ENCODE results near the gene EXOSC5. TPM values are rescaled to one million over a fixed set of nuclear protein-coding genes. Genes with fewer than 3 reads are reported as not detected.

Gene EXOSC5
- total and polyA plus RNA-seq, 2 of the 13 experiments (the other 11 are each of a cell fraction or from before 2014, with no cell fraction given), result 24.1 to 26.5 TPM

DNA sequence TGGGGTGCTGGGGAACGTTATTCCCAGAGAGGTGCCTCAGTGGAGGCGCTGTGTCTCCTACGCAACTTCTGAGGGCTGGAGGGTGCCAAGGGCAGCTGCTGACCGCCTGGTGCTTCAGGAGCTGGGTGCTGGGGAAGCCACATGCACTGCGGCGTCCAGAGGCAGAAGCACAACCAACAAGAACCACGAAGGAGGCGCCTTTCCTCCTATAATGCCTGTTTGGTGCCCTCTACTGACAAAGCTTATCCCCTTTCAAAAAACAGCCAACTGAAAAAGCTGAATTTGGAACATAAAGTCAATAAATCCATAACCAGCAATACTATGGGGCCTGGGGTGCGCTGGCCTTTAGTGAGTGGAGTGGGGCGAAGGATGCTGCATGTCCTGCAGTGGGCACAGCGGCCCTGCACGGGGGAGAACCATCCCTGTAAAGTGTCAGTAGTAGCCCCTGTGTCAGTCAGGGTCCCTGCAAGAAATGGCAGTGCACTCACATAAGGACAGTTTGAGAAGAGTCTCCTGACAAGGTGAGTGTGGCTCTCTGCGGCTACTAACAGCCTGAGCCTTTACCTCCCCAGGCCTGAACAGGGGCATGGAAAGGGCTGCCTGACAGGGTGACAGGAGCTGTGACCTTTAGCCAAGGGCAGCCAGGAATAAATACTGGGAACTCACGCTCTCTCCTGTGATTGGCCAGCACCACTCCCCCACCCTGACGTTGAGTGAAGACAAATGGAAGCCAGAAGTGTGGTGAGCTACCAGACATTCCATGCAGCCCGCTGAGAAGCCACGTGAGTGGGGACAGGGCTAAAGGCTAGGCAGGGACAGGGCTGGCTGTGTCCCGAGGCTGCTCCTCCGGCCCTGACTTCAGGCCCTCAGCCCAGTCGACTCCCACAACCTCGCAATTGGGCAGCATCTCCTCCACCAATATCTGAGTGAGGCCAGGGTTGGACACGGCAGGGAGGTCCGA, 34.5 kb upstream of the EXOSC5 start (continued):
- TF ChIP-seq, protein P1, sequence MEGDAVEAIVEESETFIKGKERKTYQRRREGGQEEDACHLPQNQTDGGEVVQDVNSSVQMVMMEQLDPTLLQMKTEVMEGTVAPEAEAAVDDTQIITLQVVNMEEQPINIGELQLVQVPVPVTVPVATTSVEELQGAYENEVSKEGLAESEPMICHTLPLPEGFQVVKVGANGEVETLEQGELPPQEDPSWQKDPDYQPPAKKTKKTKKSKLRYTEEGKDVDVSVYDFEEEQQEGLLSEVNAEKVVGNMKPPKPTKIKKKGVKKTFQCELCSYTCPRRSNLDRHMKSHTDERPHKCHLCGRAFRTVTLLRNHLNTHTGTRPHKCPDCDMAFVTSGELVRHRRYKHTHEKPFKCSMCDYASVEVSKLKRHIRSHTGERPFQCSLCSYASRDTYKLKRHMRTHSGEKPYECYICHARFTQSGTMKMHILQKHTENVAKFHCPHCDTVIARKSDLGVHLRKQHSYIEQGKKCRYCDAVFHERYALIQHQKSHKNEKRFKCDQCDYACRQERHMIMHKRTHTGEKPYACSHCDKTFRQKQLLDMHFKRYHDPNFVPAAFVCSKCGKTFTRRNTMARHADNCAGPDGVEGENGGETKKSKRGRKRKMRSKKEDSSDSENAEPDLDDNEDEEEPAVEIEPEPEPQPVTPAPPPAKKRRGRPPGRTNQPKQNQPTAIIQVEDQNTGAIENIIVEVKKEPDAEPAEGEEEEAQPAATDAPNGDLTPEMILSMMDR (CRISPR knock-in tag; IDR thresholded peaks at IDR 0.05), result peak; percentile 57
- TF ChIP-seq ZNF549 (CRISPR knock-in tag; IDR thresholded peaks at IDR 0.05), result no peak
- TF ChIP-seq MXD4 (CRISPR knock-in tag; IDR thresholded peaks at IDR 0.05), result no peak
- no peak for TF ChIP-seq ZNF274 (CRISPR knock-in tag; IDR thresholded peaks at IDR 0.05)
- TF ChIP-seq, protein P2, sequence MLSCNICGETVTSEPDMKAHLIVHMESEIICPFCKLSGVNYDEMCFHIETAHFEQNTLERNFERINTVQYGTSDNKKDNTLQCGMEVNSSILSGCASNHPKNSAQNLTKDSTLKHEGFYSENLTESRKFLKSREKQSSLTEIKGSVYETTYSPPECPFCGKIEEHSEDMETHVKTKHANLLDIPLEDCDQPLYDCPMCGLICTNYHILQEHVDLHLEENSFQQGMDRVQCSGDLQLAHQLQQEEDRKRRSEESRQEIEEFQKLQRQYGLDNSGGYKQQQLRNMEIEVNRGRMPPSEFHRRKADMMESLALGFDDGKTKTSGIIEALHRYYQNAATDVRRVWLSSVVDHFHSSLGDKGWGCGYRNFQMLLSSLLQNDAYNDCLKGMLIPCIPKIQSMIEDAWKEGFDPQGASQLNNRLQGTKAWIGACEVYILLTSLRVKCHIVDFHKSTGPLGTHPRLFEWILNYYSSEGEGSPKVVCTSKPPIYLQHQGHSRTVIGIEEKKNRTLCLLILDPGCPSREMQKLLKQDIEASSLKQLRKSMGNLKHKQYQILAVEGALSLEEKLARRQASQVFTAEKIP (CRISPR knock-in tag; IDR thresholded peaks at IDR 0.05; ENCODE audit: borderline replicate concordance), result no peak
- no peak for TF ChIP-seq ZNF335 (CRISPR knock-in tag; IDR thresholded peaks at IDR 0.05)
- no peak for TF ChIP-seq BHLHE40 (IDR thresholded peaks at IDR 0.05; ENCODE audit: low read length)
- no peak for TF ChIP-seq HNF4G (IDR thresholded peaks at IDR 0.05; ENCODE audit: borderline replicate concordance, low read depth, low read length)
- no peak for TF ChIP-seq HNF4G (CRISPR knock-in tag; IDR thresholded peaks at IDR 0.05; ENCODE audit: borderline replicate concordance, low read depth)
- 0 out of 4 replicates have a peak, but pooled peaks of 1 of the 2 experiments have one; percentile 17 for TF ChIP-seq POLR2A (IDR thresholded peaks at IDR 0.05; ENCODE audit: insufficient read depth in 1 of 2, low read depth in 2 of 2, low read length in 2 of 2)
- no peak for TF ChIP-seq BRD4 (CRISPR knock-in tag; IDR thresholded peaks at IDR 0.05)
- TF ChIP-seq, protein P3, sequence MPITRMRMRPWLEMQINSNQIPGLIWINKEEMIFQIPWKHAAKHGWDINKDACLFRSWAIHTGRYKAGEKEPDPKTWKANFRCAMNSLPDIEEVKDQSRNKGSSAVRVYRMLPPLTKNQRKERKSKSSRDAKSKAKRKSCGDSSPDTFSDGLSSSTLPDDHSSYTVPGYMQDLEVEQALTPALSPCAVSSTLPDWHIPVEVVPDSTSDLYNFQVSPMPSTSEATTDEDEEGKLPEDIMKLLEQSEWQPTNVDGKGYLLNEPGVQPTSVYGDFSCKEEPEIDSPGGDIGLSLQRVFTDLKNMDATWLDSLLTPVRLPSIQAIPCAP (CRISPR knock-in tag; IDR thresholded peaks at IDR 0.05; ENCODE audit: low read depth), result no peak
- no peak for TF ChIP-seq ZNF44 (CRISPR knock-in tag; IDR thresholded peaks at IDR 0.05)
- no peak for TF ChIP-seq SRY (CRISPR knock-in tag; IDR thresholded peaks at IDR 0.05)
- TF ChIP-seq, protein P4, sequence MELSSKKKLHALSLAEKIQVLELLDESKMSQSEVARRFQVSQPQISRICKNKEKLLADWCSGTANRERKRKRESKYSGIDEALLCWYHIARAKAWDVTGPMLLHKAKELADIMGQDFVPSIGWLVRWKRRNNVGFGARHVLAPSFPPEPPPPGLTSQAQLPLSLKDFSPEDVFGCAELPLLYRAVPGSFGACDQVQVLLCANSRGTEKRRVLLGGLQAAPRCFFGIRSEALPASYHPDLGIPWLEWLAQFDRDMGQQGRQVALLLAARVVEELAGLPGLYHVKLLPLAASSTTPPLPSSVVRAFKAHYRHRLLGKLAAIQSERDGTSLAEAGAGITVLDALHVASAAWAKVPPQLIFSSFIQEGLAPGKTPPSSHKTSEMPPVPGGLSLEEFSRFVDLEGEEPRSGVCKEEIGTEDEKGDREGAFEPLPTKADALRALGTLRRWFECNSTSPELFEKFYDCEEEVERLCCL (CRISPR knock-in tag; IDR thresholded peaks at IDR 0.05; ENCODE audit: borderline replicate concordance), result no peak
- TF ChIP-seq, protein P5, sequence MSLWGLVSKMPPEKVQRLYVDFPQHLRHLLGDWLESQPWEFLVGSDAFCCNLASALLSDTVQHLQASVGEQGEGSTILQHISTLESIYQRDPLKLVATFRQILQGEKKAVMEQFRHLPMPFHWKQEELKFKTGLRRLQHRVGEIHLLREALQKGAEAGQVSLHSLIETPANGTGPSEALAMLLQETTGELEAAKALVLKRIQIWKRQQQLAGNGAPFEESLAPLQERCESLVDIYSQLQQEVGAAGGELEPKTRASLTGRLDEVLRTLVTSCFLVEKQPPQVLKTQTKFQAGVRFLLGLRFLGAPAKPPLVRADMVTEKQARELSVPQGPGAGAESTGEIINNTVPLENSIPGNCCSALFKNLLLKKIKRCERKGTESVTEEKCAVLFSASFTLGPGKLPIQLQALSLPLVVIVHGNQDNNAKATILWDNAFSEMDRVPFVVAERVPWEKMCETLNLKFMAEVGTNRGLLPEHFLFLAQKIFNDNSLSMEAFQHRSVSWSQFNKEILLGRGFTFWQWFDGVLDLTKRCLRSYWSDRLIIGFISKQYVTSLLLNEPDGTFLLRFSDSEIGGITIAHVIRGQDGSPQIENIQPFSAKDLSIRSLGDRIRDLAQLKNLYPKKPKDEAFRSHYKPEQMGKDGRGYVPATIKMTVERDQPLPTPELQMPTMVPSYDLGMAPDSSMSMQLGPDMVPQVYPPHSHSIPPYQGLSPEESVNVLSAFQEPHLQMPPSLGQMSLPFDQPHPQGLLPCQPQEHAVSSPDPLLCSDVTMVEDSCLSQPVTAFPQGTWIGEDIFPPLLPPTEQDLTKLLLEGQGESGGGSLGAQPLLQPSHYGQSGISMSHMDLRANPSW (CRISPR knock-in tag; IDR thresholded peaks at IDR 0.05; ENCODE audit: borderline replicate concordance), result no peak
- 0 out of 2 replicates have a peak, but pooled peaks have one; percentile 24 for TF ChIP-seq NFYB (CRISPR knock-in tag; IDR thresholded peaks at IDR 0.05)
